Cardiac fibroblast (primary cell): ENCODE results near the gene IL2RA.
A peak's percentile ranks its signal among the peaks of the same experiment; 100 is the strongest.

Experiments
- DNase-seq, 2 donors: peaks; one replicate each; pipeline versions ENCODE4 v3.0.0 to v3.0.0-alpha.2; 2010; ENCODE audit warnings: low read depth in 2 of 2
- H3K4me3 ChIP-seq, 2 donors: replicated peaks in 1 of 2; 1 replicate in 1 of 2; 2 replicates in 1 of 2; pipeline ENCODE4 v1.5.1; 2011; ENCODE audit warnings: low read depth in 2 of 2, low read length in 2 of 2, mild to moderate bottlenecking in 2 of 2, moderate library complexity in 1 of 2
- TF ChIP-seq, protein P1 (sequence below): IDR thresholded peaks from one replicate; pipeline ENCODE4 v1.5.1; 2011; ENCODE audit warnings: low read depth, mild to moderate bottlenecking, low read length, inconsistent platforms

IL2RA gene

GRCh38 chr10:6091630-6092029 lies 29.5 kb upstream of the IL2RA start:
- TF ChIP-seq, protein P1, sequence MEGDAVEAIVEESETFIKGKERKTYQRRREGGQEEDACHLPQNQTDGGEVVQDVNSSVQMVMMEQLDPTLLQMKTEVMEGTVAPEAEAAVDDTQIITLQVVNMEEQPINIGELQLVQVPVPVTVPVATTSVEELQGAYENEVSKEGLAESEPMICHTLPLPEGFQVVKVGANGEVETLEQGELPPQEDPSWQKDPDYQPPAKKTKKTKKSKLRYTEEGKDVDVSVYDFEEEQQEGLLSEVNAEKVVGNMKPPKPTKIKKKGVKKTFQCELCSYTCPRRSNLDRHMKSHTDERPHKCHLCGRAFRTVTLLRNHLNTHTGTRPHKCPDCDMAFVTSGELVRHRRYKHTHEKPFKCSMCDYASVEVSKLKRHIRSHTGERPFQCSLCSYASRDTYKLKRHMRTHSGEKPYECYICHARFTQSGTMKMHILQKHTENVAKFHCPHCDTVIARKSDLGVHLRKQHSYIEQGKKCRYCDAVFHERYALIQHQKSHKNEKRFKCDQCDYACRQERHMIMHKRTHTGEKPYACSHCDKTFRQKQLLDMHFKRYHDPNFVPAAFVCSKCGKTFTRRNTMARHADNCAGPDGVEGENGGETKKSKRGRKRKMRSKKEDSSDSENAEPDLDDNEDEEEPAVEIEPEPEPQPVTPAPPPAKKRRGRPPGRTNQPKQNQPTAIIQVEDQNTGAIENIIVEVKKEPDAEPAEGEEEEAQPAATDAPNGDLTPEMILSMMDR = peak; percentile 5
- DNase-seq = peak; percentile 51 to 54

DNA sequence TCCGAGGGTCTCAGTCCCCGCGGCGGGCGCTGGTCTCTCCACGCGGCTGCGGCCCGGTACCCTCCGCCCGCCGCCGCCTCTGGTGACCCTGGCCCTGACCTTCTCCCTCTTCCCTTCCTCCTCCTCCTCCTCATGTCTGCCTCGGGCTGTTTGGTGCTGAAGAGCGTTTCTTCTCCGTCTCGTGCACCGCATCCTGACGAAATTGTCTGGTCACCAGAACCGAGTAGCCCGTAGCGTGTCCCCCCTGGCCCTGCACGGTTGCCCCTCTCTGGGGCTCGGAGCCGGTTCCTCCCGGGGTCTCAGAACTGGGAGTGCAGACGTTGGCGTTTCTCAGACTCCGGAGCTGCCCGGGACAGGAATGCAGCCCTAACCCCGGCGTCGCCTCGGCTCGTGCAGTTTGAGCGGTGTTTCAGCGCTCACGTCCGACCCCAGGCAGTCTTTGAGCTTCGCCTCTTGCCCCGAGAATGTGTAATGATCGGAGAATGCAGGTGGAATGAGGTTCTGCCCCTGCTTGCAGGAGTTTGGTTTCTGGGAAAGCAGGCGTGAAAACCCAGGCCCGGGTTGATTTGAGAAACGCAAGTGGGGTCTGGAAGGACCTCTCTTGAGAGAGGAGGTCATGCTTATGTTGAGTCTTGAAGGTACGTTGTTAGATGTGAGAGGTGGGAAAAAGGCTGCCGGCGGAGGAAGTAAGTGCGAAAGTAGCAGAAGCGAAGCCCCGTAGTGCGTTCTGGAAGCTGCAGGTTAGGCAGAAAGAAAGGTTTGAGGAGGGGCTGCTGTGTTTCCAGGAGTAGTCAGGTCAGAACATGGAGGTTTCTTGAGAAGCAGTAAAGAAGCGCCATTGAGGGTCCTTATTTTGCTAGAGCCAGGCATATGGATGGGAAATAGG lies 27.4 kb upstream of the IL2RA start:
- H3K4me3 ChIP-seq = peak overlapping the region; percentile 88 to 90
- TF ChIP-seq, protein P1 = no peak
- DNase-seq = peak; percentile 22 to 45

More at GRCh38 chr10:6091630-6092029, 29.5 kb upstream of the IL2RA start:
- H3K4me3 ChIP-seq = no peak overlapping the region

DNA sequence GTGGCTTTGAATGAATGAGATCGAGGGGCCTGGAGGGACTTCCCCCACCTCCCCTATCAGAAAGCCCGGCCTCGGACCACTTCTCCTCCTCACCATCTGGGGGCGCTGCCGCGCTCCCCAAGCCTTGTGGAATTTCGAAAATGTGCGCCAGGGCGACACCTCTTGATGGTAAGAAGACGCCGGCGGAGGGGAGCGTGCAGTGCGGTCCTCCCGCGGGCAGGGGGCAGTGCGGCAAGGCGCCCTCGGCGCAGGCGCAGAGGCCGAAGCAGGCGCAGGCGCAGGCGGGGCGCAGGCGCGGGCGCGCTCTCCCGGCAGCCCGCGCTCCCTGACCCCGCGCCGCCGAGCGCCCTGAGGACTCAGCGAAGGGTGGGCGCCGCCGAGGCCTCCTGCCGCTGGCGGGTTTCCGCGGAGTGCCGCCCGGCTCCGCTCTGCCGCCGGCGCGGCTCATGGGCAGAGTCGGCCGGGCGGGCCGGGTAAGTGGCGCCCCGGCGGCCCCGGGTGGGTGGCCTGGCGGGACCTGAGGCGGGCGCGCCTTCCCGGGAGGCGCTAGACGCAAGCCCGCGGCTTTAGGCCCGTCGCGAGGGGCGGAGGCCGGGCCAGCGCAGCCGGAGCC lies 26.7 kb upstream of the IL2RA start, which contains the start of gene RBM17:
Gene RBM17, plus strand, starts transcription at position 314 of the 613 bp plus-strand sequence. CDS start 8,032 bp downstream, outside the sequence.
- TF ChIP-seq, protein P1 = peak; percentile 99

GRCh38 chr10:6086375-6087233 lies 24.4 kb upstream of the IL2RA start:
- peak overlapping the region in 1 of 2 donors; percentile 4 for H3K4me3 ChIP-seq
- TF ChIP-seq, protein P1 = peak; percentile 89
- DNase-seq = peak; percentile 92 to 96

More for the DNA sequence above, 26.7 kb upstream of the IL2RA start, which contains the start of gene RBM17:
- peak within 1 kb of the TSS; percentile 88 to 90 for H3K4me3 ChIP-seq
- DNase-seq = peak; percentile 97 to 99

DNA sequence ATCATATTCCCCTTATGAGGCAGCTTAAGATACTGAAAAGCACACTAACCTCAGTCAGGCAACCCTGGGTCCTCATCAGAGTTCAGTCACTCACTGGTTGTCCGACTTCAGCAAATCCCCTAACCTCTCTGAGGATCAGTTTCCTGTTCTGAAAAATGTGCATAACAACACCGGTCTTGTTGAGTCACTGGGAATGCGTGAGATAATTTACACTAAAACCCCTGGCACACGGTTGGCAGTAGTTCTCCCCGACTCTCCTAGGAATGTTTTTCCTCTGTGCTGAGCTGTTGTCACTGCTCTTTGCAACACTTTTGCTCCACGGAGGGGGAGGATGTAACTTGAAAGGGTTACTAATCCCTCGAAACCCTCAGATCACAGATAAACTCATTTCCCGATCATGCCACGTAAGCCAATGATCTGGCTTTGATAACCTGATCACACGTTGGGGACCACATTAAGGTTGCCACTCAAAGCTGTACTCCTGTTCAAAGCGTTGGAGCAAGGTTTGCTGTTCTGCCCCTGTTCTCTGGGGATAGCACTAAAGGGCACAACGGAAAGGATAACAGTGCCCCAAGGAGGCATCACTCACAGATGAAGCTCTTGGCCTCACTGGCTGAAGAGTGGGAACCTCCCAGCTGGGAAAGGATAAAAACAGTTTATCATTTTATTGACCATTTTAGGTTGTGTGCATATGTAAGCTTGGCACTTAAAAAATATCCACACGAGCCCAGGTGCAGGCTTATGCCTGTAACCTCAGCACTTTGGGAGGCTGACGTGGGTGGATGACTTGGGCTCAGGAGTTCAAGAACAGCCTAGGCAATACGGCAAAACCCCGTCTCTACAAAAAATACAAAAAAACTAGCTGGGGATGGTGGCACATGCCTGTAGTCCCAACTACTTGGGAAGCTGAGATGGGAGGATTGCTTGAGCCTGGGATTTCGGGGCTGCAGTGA lies 21.6 kb upstream of the IL2RA start:
- DNase-seq = peak; percentile 58 to 76
- H3K4me3 ChIP-seq = no peak overlapping the region
- TF ChIP-seq, protein P1 = no peak
